HG03460 (cell line): ENCODE data around the gene ZNF668.

Experiments used
- ATAC-seq: cut with Tn5 transposase; IDR thresholded peaks from one replicate; pipeline ENCODE4 v1.9.1; 2021; ENCODE audit not compliant: unreplicated experiment

ZNF668 gene

DNA sequence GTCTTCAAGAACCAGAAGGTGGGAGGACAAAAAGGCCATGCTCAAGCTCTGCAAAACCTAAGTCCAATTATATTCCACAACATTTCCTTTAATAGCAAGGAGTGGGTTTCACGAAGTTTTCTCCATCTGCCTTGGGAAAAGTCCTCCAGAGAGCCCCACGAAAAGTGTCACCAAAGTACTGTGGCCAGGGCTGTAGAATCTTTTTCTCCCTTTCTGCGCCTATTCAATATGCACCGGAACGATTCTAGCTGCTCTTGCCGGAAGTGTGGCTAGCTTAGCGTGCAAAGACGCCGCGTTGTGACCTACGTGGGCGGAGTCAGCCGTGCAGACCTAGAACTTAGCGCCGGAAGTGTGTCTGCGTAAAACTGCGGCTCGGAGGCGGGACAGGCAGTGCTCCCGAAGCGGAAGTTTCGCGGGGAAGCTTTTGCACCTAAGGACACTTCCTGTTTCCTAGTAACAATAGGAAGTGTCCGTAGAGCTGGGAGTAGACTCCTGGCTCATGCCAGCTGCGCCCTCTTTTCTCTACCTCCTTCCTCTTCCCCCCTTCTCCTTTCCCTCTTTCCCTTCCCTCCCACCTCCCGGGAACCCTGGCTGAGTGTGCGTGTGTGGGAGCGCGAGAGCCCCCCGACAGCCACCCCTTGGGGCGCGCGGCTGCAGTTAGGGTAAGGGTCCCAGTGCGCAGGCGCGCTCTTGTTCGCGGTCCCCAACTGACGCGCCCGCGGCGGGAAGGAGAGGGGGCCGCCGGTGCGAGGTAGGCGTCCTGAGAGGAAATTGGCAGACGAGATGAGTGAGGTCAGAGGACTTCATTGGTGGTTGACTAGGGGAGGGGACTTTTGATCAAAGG is at the start of gene ZNF668, which contains the start of gene ZNF646:
ZNF668 (minus strand) TSS at position 271 of the 844 bp plus-strand sequence. CDS start 9,781 bp downstream, outside the sequence.
ZNF646 (plus strand) TSS at position 453 of the 844 bp plus-strand sequence. CDS start 1,903 bp downstream, outside the sequence.
- ATAC-seq, result peak; percentile 75

DNA sequence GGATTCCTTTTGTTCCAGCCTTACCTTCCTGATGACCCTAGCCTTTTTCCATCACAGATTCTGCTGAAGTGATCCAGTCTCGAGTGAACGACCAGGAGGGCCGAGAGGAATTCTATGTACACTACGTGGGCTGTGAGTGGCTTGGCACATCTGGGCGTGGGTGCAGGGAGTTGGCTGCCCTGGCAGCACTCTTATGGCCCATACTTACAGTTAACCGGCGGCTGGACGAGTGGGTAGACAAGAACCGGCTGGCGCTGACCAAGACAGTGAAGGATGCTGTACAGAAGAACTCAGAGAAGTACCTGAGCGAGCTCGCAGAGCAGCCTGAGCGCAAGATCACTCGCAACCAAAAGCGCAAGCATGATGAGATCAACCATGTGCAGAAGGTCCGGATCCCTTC is 46.1 kb upstream of the ZNF668 start:
- no peak for ATAC-seq

DNA sequence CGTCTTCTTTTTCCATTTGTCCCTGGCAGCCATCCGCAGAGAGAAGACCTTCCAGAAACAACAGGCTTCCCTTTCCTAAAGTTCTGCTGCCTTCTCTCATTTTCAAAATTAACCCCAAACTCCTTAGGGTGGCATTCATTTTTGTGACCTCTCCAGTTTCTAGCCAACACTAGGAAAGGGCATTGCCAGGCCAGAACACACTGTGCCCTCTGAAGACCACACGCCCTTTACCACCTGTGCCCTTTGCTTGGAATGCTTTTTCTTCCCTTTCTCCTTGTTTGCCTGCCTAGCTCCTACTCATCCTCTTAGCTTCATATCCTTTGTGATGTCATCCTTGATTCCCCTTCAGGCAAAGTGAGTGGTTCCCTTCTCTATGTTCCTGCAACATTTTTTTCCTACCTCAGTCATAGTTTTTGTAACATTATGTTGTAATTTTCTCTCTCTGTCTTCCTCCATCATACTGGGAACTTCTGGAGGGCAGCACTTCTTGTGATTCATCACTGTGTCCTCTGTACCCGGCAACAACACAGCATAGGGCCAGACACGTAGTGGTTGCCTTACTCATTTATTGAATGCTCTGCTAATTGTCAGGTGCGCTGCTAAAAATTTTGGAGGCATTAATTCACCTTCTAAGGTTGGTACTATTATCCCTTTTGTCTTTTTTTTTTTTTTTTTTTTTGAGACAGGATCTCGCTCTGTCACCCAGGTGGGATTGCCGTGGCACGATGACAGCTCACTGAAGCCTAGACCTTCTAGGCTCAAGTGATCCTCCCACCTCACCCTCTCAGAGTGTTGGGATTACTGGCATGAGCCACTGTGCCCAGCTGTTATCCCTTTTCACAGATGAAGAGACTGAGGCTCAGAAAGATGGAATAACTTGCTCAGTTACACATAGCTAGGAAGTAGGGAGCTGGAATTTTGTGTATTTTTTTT is 44.4 kb upstream of the ZNF668 start:
- ATAC-seq, result no peak

DNA sequence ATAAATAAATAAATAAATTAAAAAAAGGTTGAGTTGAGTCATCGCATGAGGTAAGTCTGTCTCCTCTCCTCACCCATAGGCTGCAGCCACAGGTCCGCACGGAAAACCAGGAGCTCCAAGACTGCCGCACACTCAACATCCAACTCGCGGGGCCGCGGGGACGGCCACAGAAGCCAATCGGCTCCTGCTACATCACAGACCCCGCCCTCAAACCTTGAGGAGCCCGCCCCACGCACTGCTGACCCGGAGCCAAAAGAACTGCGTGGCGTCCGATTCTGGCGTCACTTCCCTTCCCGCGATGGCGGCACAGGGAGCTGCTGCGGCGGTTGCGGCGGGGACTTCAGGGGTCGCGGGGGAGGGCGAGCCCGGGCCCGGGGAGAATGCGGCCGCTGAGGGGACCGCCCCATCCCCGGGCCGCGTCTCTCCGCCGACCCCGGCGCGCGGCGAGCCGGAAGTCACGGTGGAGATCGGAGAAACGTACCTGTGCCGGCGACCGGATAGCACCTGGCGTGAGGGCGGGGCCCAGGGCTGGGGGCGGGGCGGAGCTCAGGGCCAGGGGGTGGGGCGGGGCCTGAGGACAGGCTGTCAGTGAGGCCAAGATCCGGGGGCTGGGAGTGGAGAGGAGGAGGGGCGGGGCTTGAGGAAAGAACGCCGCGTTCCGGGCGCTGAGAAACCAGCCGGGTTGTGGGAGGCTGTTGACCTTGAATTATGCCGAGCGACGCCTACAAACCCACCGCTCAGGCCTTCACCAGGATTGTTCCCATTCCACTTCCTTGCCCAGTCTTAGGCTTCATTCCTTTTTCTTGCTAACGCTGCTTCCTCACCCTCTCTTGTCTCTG is 43.6 kb upstream of the ZNF668 start, which contains the start of gene KAT8:
KAT8 (plus strand) TSS at position 281 of the 839 bp plus-strand sequence; CDS start at position 299, 18 bp downstream.
- ATAC-seq, result peak; percentile 86

DNA sequence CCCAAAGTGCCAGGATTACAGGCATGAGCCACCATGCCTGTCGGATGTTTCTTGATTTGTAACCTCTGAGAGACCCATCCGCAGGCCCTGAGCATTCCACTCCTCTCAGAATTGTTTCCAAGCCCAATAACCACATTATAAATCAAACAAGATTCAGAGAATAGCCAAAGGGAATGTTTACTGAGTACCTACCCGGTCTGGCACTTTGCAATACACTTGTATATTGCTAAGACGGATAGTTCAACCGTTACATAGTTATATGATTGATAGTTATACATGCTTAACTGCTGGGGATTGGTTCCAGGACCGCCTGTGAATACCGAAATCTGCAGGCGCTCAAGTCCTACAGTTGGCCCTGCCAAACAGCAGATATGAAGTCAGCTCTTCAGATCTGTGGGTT is 40.4 kb upstream of the ZNF668 start:
- ATAC-seq, result no peak

DNA sequence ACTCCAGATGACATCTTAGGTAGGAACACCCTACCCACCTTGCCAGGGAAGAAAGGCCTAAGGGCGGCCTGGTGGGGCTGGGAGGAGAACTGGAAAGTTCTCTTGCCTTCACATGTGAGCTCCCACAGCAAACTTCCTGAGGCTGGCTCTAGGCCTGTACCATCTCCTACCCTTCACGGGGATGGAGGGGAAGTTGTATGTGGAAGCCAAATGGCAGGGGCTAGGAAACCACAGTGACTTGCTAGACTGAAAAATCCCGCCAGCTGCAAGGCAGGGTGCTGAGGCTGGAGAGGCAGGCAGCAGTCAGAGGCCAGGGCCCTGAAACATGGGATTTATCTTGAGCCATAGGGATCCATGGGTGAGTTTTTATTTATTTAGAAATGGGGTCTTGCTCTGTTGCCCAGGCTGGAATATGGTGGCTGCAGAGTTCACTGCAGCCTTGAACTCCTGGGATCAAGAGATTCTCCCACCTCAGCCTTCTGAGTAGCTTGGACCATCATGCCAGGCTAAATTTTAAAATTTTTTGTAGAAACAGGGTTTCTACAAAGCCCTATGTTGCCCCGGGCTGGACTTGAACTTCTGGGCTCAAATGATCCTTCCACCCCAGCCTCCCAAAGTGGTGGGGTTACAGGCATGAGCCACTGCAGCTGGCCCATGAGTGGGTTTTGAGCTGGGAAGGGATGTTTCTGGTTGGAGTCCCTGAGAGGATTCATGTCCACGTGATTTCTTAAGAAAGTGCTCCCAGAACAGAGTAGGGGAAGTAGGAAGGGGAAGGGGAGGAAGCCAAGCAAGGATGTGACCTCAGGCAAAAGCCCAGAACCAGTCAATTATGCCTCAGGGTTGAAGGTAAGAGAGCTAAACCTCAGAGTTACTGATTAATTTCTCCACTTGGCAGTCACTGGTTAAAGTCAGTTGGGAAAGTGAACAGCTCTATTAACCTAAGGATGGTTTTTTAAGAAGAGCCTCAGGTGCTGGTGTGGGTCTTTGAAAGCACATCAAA is 39.4 kb upstream of the ZNF668 start:
- no peak for ATAC-seq

DNA sequence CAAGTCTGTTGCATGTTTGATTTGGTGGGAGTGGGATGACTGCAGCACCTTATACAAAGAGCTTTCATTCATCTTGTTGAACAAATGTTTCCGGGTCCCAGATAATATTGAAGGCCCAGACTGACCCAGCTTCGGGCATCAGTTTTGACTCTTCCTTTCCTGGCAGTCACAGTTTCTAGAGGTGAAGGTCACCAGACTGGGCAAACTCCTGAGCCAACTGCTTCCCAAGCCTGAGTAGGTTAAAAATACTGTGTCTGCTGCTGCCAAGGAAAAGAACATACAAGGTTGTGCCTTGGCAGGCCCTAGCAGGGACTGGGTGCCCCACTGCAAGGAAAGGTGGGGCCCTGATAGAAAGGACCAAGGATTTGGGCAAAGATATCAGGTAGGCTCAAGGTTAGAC is 38.7 kb upstream of the ZNF668 start:
- ATAC-seq, result no peak

DNA sequence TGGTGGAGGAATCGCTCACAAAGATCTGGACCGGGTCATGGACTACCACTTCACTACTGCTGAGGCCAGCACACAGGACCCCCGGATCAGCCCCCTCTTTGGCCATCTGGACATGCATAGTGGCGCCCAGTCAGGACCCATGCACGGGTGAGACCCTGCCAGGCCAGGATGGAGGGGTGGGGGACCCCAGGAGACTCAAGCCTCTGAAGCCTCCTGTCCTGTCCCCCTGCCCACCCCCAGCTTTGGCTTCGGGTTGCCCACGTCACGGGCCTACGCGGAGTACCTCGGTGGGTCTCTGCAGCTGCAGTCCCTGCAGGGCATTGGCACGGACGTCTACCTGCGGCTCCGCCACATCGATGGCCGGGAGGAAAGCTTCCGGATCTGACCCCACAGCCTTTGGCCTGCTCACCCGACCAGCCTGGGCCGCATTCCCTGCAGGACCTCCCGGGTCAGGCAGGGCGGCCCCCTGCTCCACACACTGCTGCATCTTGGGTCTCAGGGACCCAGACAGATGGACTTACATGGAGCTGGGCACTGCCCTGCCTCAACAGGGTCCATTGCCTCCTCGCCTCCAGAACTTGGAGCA is 37.9 kb upstream of the ZNF668 start:
- no peak for ATAC-seq

DNA sequence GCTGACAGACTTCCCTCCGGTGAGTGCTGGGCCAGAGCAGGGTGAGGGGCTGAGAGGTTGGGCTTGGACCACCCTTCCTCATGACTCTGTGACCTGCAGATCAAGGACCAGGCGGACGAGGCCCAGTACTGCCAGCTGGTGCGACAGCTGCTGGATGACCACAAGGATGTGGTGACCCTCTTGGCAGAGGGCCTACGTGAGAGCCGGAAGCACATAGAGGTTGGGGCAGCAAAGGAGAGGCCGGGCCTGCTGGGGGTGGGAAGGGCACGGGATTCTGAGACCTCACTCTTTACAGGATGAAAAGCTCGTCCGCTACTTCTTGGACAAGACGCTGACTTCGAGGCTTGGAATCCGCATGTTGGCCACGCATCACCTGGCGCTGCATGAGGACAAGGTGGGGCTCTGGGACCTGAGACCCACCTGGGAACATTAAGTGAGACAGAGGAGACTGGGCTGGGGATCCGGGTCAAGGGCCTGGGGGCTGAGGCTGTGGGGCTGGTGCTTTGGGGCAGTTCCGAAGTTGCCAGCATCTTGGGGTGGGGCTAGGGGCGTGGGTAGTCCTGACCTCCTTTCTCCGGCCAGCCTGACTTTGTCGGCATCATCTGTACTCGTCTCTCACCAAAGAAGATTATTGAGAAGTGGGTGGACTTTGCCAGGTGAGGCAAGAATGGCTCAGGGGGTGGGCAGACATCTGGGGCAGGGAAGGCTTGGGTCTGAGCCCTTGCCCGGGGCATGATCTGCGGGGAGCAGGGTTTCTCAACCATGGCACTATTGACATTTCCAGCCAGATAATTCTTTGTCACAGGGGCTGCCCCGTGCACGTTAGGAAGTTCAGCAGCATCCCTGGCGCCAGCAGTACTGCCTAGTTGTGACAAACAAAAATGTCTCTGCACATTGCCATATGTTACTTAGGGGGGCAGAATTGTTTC is 36.3 kb upstream of the ZNF668 start:
- ATAC-seq, result no peak

DNA sequence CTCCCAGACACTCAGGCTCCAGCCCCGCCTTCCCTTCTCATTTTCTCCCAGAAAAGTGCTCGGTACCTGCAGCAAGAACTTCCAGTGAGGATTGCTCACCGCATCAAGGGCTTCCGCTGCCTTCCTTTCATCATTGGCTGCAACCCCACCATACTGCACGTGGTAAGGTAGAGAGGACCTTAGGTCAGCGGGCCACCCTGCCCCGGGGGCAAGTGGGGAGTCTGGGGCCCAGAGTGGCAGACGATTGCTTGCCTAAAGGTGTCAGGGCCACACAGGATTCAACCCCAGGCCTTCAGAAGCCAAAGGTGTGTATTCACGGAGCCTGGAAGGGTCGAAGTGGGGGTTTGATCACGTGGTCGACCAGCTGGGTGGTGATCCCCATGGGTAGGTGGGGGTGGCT is 35.6 kb upstream of the ZNF668 start:
- ATAC-seq, result no peak

DNA sequence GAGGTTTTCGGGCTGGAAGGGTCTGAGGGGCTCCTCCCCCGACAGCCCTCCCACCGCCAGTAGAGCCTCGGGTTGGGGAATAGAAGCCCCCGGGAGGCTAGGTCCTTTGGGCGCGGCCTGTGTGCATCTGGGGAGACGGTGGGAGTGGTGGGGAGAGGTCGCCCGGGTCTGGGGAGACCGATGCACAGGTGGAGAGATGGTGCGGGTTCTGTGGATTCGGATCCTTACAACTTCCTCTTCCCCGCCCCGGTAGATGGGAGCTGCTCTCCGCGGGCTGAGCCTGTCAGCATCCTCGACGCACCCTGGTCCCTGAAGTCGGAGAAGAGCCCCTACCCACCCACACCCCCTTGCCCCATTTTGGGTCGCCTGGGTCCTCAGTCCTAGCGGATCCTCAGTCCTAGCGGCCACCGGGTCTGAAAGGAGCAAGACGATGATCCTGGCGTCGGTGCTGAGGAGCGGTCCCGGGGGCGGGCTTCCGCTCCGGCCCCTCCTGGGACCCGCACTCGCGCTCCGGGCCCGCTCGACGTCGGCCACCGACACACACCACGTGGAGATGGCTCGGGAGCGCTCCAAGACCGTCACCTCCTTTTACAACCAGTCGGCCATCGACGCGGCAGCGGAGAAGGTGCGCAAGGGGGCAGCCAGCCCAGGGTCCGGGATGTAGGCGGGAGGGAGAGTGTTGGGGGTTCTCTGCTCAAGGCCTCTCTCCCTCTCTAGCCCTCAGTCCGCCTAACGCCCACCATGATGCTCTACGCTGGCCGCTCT is 34.9 kb upstream of the ZNF668 start:
- ATAC-seq, result no peak

DNA sequence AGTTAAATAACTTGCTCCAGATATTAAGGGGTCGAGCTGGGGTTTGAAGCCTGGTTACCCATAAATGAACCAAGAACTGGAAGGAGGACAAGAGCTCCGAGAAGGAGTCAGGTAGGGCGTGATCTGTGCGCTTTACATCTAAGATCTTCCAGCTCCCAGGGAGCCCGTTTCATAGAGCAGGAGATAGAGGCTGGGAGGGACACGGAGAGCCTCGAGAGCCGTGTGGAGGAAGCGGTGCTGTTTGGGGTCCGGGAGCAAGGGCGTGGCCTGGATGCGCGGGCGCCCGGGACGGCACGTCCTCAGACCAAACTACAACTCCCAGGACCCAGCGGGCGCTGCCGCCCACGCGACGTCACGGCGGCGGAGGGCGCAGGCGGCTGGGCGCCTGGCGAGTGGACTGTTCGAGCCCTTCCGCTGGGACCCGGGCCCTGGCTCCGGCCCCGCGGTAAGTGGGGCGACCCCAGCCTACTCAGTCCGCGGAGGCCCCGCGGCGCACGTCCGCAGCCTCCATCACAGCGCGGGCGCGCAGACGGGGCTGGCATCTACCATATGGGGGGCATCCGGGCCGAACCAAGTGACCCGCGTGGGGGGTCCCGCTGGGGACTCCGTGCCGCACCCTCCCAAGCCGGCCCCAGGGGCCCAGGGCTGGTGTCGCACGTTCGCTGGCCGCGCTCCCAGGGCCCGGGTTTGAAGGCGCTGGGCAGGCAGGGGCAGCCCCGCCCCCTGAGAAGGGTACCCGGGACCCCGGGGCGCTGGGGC is 34.2 kb upstream of the ZNF668 start, which contains the start of gene BCKDK:
BCKDK (plus strand) TSS at position 352 of the 759 bp plus-strand sequence. CDS start 838 bp downstream, outside the sequence.
- peak; percentile 81 for ATAC-seq

DNA sequence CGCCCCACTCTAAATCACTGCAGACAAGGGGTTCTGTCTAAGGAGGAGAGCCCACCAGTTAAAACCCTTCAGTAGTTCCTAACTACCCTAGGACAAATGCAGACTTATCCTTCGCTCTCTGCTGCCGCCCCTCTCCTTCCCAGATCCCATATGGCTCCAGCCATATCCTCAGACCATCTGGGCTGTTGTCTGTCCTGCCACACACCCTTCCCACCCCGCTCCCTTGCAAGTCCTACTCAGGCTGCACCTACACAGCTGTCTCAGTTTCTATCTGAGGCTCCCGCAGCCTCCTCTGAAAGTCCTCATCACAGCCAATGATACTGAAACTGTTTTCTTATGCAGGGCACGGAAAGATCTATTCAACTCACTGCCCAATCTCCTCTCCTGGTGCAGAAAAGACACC is 33.4 kb upstream of the ZNF668 start:
- ATAC-seq, result peak; percentile 50

DNA sequence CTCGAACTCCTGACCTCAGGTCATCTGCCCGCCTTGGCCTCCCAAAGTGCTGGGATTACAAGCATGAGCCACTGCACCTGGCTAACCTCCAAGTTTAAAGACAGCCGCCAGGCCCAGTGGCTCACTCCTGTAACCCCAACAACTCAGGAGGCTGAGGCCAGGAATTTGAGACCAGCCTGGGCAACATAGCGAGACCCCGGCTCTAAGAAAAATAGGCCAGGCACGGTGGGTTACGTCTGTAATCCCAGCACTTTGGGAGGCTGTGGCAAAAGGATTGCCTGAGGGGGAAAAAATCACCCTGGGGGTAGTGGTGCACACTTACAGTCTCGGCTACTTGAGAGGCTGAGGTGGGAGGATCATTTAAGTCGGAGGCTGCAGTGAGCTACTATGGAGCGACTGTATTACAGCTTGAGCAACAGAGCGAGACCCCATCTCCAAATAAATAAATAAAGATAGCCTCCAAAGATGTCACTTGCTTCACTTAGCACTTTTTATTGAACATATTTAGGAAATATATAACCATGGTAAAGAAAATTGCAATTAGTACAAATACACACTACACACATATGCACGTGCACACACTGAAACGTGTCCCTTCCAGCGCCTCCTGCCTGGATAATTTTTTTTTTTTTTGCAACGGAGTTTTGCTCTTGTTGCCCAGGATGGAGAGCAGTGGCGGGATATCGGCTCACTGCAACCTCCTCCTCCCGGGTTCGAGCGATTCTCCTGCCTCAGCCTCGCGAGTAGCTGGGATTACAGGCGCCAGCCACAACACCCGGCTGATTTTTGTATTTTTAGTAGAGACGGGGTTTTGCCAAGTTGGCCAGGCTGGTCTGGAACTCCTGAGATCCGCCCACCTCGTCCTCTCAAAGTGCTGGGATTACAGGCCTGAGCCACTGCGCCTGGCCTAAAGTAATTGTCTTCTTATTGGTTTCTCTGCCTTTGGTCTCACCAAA is 32.7 kb upstream of the ZNF668 start:
- no peak for ATAC-seq

DNA sequence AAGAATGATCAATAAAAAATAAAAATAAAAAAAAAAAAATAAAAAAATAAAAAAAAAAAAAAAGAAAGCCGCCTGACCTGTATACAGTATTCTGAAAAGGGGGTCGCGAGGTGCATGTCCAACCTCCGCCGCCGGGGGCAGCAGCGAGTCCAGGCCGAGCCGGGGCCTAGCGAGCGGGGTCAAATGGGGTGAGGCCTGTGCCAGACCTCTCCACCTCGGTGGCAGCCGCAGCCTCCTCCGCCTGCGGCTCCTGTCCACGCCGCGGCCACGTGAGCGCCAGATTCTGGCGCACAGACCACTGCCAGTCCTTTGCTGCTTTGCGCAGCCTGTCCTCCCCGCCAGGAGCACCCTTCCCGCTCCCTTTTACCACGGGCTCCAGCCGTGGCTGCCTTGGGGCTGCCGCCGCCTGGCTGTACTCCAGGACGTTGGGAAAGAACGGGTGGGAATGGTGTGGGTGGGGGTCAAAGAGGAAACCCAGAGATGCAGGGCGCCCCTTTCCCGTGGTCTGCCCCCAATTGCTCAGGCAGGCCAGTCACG is 31.7 kb upstream of the ZNF668 start:
- no peak for ATAC-seq
